HS-27A (cell line): ENCODE data around the gene VSIR.

ENCODE experiments used
- DNase-seq: peaks from one replicate; pipeline ENCODE4 v3.0.0-alpha.2; 2012; ENCODE audit warnings: low read depth, missing footprints

Gene VSIR

GRCh38 chr10:71763352-71764127 lies 9.8 kb downstream of the VSIR start:
- DNase-seq: no peak

- DNase-seq: no peak
Measured at GRCh38 chr10:71762324-71762723, 11.0 kb downstream of the VSIR start.

- DNase-seq: no peak
Measured at GRCh38 chr10:71761541-71762113, 11.7 kb downstream of the VSIR start.

GRCh38 chr10:71761105-71761511 lies 12.2 kb downstream of the VSIR start:
- DNase-seq: no peak

GRCh38 chr10:71757399-71757922 lies 15.9 kb downstream of the VSIR start:
- DNase-seq: no peak

GRCh38 chr10:71756311-71757191 lies 16.8 kb downstream of the VSIR start:
- DNase-seq: no peak

GRCh38 chr10:71755179-71755879 lies 18.0 kb downstream of the VSIR start:
- no peak for DNase-seq

- no peak for DNase-seq
Measured at GRCh38 chr10:71754562-71754961, 18.8 kb downstream of the VSIR start.

- no peak for DNase-seq
Measured at GRCh38 chr10:71753960-71754505, 19.3 kb downstream of the VSIR start.

GRCh38 chr10:71753091-71753959 lies 20.0 kb downstream of the VSIR start:
- DNase-seq: no peak

- DNase-seq: no peak
Measured at GRCh38 chr10:71752391-71753090, 20.8 kb downstream of the VSIR start.

- DNase-seq: no peak
Measured at GRCh38 chr10:71751515-71752224, 21.6 kb downstream of the VSIR start.

- no peak for DNase-seq
Measured at GRCh38 chr10:71750986-71751385, 22.3 kb downstream of the VSIR start.

GRCh38 chr10:71750124-71750841 lies 23.0 kb downstream of the VSIR start:
- no peak for DNase-seq

GRCh38 chr10:71749396-71749795 lies 23.9 kb downstream of the VSIR start:
- no peak for DNase-seq

GRCh38 chr10:71748671-71749191 lies 24.6 kb downstream of the VSIR start:
- DNase-seq: no peak

- no peak for DNase-seq
Measured at GRCh38 chr10:71747551-71748523, 25.5 kb downstream of the VSIR start.
